SK-N-SH (cell line): Measurements from ENCODE around the gene CEACAM19. TPM values are rescaled to one million over a fixed set of nuclear protein-coding genes. Genes with fewer than 3 reads are reported as not detected.

Experiments used
- CTCF ChIA-PET: fragments of 300-600, 350-600 bp; formaldehyde crosslinking; extraction: SDS; loops from one replicate; lab custom pipeline; 2021; lab: Yijun Ruan, JAX
- POLR2A ChIA-PET: fragments of 350-600 bp; sonication (Branson Sonifier 250); formaldehyde crosslinking; extraction: SDS; loops from one replicate; lab custom pipeline; 2020; ENCODE audit warnings: antibody characterized with exemption, inconsistent platforms; lab: Yijun Ruan, JAX
- DNase-seq: peaks from one replicate; pipeline ENCODE4 v3.0.0; 2012
- H2AFZ ChIP-seq: fragments of 200-600 bp; sonication (generic); 2 replicates; pipeline ENCODE4 v1.8.1; 2016; ENCODE audit warnings: antibody characterized with exemption, mild to moderate bottlenecking, low read depth
- H3F3A ChIP-seq: fragments of 200-600 bp; sonication (generic); replicated peaks from 2 replicates; pipeline ENCODE3; 2016; ENCODE audit warnings: antibody characterized with exemption, mild to moderate bottlenecking; ENCODE audit not compliant: insufficient read depth
- H3K27ac ChIP-seq, 2 experiments: fragments of 200-500 bp in 1 of 2; fragments of 200-600 bp in 1 of 2; sonication (Bioruptor generic) in 1 of 2; sonication (generic), shearing (Covaris generic) in 1 of 2; 2 replicates each; pipeline versions ENCODE4 v1.5.1 to v1.6.1; 2014 to 2016; ENCODE audit warnings: low read depth in 2 of 2, inconsistent platforms in 1 of 2, low read length in 1 of 2, mild to moderate bottlenecking in 1 of 2, mixed read lengths in 1 of 2
- H3K27me3 ChIP-seq: fragments of 200-600 bp; sonication (generic), shearing (Covaris generic); 2 replicates; pipeline ENCODE4 v1.6.1; 2016; ENCODE audit warnings: mixed run types; ENCODE audit not compliant: insufficient read depth
- H3K36me3 ChIP-seq, 2 experiments: fragments of 200-500 bp in 1 of 2; fragments of 200-600 bp in 1 of 2; sonication (Bioruptor generic) in 1 of 2; sonication (generic) in 1 of 2; replicated peaks in 1 of 2; 2 replicates each; pipeline versions ENCODE3 to v1.5.1; 2014 to 2016; ENCODE audit warnings: low read length in 1 of 2, mild to moderate bottlenecking in 1 of 2; ENCODE audit not compliant: insufficient read depth in 2 of 2, control insufficient read depth in 1 of 2
- H3K4me1 ChIP-seq, 2 experiments: fragments of 200-500 bp in 1 of 2; fragments of 200-600 bp in 1 of 2; sonication (Bioruptor generic) in 1 of 2; sonication (generic), shearing (Covaris generic) in 1 of 2; 2 replicates each; pipeline versions ENCODE4 v1.5.1 to v1.6.1; 2014 to 2016; ENCODE audit warnings: low read depth in 1 of 2, low read length in 1 of 2, mixed run types in 1 of 2; ENCODE audit not compliant: insufficient read depth in 2 of 2, control insufficient read depth in 1 of 2
- H3K4me2 ChIP-seq: fragments of 200-600 bp; sonication (generic), shearing (Covaris generic); 2 replicates; pipeline ENCODE4 v1.6.1; 2017; ENCODE audit warnings: mixed run types
- H3K4me3 ChIP-seq, 2 experiments: fragments of 200-500 bp in 1 of 2; fragments of 200-600 bp in 1 of 2; sonication (Bioruptor generic) in 1 of 2; sonication (generic), shearing (Covaris generic) in 1 of 2; 2 replicates each; pipeline versions ENCODE4 v1.5.1 to v1.8.1; 2014 to 2016; ENCODE audit warnings: low read depth in 2 of 2, inconsistent platforms in 1 of 2, low read length in 1 of 2, mild to moderate bottlenecking in 1 of 2, mixed read lengths in 1 of 2, moderate library complexity in 1 of 2
- H3K79me2 ChIP-seq: fragments of 200-600 bp; sonication (generic); 2 replicates; pipeline ENCODE4 v1.8.1; 2017; ENCODE audit warnings: mild to moderate bottlenecking; ENCODE audit not compliant: insufficient read depth
- H3K9ac ChIP-seq: fragments of 200-600 bp; sonication (generic); 2 replicates; pipeline ENCODE4 v1.6.1; 2017; ENCODE audit warnings: mixed run types
- H3K9me2 ChIP-seq: fragments of 200-600 bp; sonication (generic); 2 replicates; pipeline ENCODE4 v1.6.1; 2017; ENCODE audit warnings: mixed run types
- H3K9me3 ChIP-seq: fragments of 200-600 bp; sonication (generic); 2 replicates; pipeline ENCODE4 v1.6.1; 2017; ENCODE audit warnings: mixed run types, mild to moderate bottlenecking, moderate library complexity
- H4K20me1 ChIP-seq: fragments of 200-600 bp; sonication (generic); 2 replicates; pipeline ENCODE4 v1.6.1; 2017; ENCODE audit warnings: mild to moderate bottlenecking, mixed run types; ENCODE audit not compliant: insufficient read depth
- CHD2 ChIP-seq: fragments of 150-350 bp; IDR thresholded peaks from 2 replicates; pipeline ENCODE4 v1.6.1; 2018; ENCODE audit warnings: low read length; ENCODE audit not compliant: partially characterized antibody
- CTCF ChIP-seq: fragments of 200-600 bp; sonication (generic); IDR thresholded peaks from 2 replicates; pipeline ENCODE4 v1.6.1; 2017; ENCODE audit warnings: antibody characterized with exemption, mild to moderate bottlenecking, moderate library complexity
- EZH2phosphoT487 ChIP-seq: fragments of 200-600 bp; sonication (generic); IDR thresholded peaks from 2 replicates; pipeline ENCODE4 v1.6.1; 2017; ENCODE audit warnings: low read depth, mixed run types, mild to moderate bottlenecking, antibody characterized with exemption, moderate library complexity, borderline replicate concordance
- FOSL2 ChIP-seq: IDR thresholded peaks from 2 replicates; pipeline ENCODE4 v1.4.0; 2012; ENCODE audit warnings: low read depth, mild to moderate bottlenecking, moderate library complexity, borderline replicate concordance
- FOXJ3 ChIP-seq: sonication (generic); formaldehyde crosslinking; IDR thresholded peaks from 2 replicates; pipeline ENCODE4 v1.5.1; 2020; ENCODE audit warnings: mild to moderate bottlenecking, missing genetic modification reagents
- GATA2 ChIP-seq: sonication (generic); formaldehyde crosslinking; IDR thresholded peaks from 2 replicates; pipeline ENCODE4 v1.5.0; 2020; ENCODE audit warnings: mild to moderate bottlenecking, missing genetic modification reagents
- JUND ChIP-seq: IDR thresholded peaks from 2 replicates; pipeline ENCODE4 v1.4.0; 2012
- MEF2A ChIP-seq: IDR thresholded peaks from 2 replicates; pipeline ENCODE4 v1.4.0; 2012; ENCODE audit warnings: low read depth, borderline replicate concordance
- MXI1 ChIP-seq: IDR thresholded peaks from 2 replicates; pipeline ENCODE4 v1.6.1; 2012; ENCODE audit warnings: mild to moderate bottlenecking, low read depth, low read length, improper control_type of control experiment
- NFIC ChIP-seq: IDR thresholded peaks from 2 replicates; pipeline ENCODE4 v1.4.0; 2012; ENCODE audit warnings: borderline replicate concordance
- NRF1 ChIP-seq: IDR thresholded peaks from 2 replicates; pipeline ENCODE4 v1.6.1; 2012; ENCODE audit warnings: low read depth, mild to moderate bottlenecking, low read length
- PBX3 ChIP-seq: IDR thresholded peaks from 2 replicates; pipeline ENCODE4; 2012
- RAD21 ChIP-seq: IDR thresholded peaks from 2 replicates; pipeline ENCODE4 v1.6.1; 2012; ENCODE audit warnings: mild to moderate bottlenecking, low read length
- REST ChIP-seq: IDR thresholded peaks from 2 replicates; pipeline ENCODE4 v1.6.1; 2012; ENCODE audit warnings: mild to moderate bottlenecking, low read depth, low read length, moderate library complexity
- RFX5 ChIP-seq: IDR thresholded peaks from 2 replicates; pipeline ENCODE4 v1.6.1; 2012; ENCODE audit warnings: mild to moderate bottlenecking, improper control_type of control experiment, low read length
- RXRA ChIP-seq: IDR thresholded peaks from 2 replicates; pipeline ENCODE4 v1.4.0; 2012; ENCODE audit warnings: low read depth, mild to moderate bottlenecking, borderline replicate concordance
- TCF12 ChIP-seq: IDR thresholded peaks from 2 replicates; pipeline ENCODE4 v1.4.0; 2012
- YY1 ChIP-seq: IDR thresholded peaks from 2 replicates; pipeline ENCODE4 v1.4.0; 2012; ENCODE audit warnings: low read depth, mild to moderate bottlenecking
- ZBTB33 ChIP-seq: IDR thresholded peaks from 2 replicates; pipeline ENCODE4 v1.4.0; 2012; ENCODE audit warnings: low read depth, borderline replicate concordance
- polyA plus RNA-seq, 3 experiments: library from polyadenylated mRNA; depleted of rRNA; stranded (reverse); fragments of >200 nt; gene quantifications; 2 replicates each; pipeline ENCODE4 v1.2.3, GENCODE V29; 2012

Gene CEACAM19
- polyA plus RNA-seq, 1 of the 3 experiments (the other 2 are of a cell fraction) = 2.0 TPM

GRCh38 chr19:44680536-44680935, 9.3 kb downstream of the CEACAM19 start:
- H3K27me3 ChIP-seq = no peaks in the 10 kb centered on the region
- no peaks in the 10 kb centered on the region for H3K79me2 ChIP-seq
- H3K27ac ChIP-seq = no peak overlapping the region
- peaks cover 0 to 5% of the 10 kb centered on the region in 2 experiments; a peak in 1 of 4 replicates for H3K4me1 ChIP-seq
- TF ChIP-seq NRF1 = no peak
- TF ChIP-seq CHD2 = no peak
- TF ChIP-seq EZH2phosphoT487 = no peak
- no peak for TF ChIP-seq FOXJ3 (CRISPR knock-in tag)
- no peak for TF ChIP-seq PBX3
- TF ChIP-seq NFIC = no peak
- TF ChIP-seq JUND = no peak
- no peak for TF ChIP-seq YY1
- no peak for TF ChIP-seq RFX5
- TF ChIP-seq RXRA = no peak
- TF ChIP-seq ZBTB33 = no peak
- TF ChIP-seq MXI1 = no peak
- TF ChIP-seq GATA2 (CRISPR knock-in tag) = no peak
- no peak for TF ChIP-seq RAD21
- TF ChIP-seq FOSL2 = no peak
- TF ChIP-seq TCF12 = no peak
- no peak for TF ChIP-seq CTCF
- no peak for TF ChIP-seq MEF2A
- no peak for TF ChIP-seq REST
- no peaks in the 10 kb centered on the region for H3K9me3 ChIP-seq
- H3F3A ChIP-seq = peaks cover 42% of the 10 kb centered on the region
- H2AFZ ChIP-seq = no peak overlapping the region
- no peaks in the 10 kb centered on the region for H4K20me1 ChIP-seq
- no peak overlapping the region for H3K4me3 ChIP-seq
- DNase-seq = no peak
- no peak overlapping the region for H3K9ac ChIP-seq
- no peaks in the 10 kb centered on the region for H3K9me2 ChIP-seq
- CTCF ChIA-PET = interaction anchor here (1.0 to 2.2 kb wide), 3 partner anchors 9 to 110 kb away, joined by 3 to 13 read pairs (median 10); no protein-coding TSS in a partner anchor
- H3K4me2 ChIP-seq = no peak overlapping the region
- POLR2A ChIA-PET = no interaction called here
- H3K36me3 ChIP-seq = no peaks in the 10 kb centered on the region
